ENCODE measurements around the gene TMEM135. TPM values are rescaled to one million over a fixed set of nuclear protein-coding genes. Genes with fewer than 3 reads are reported as not detected.

TMEM135 gene
- total RNA-seq, 5 donors from 2014 or later (not counting 1 experiment from before 2014, with no cell fraction given): 6.3 to 20.8 (median 12.7) TPM

DNA sequence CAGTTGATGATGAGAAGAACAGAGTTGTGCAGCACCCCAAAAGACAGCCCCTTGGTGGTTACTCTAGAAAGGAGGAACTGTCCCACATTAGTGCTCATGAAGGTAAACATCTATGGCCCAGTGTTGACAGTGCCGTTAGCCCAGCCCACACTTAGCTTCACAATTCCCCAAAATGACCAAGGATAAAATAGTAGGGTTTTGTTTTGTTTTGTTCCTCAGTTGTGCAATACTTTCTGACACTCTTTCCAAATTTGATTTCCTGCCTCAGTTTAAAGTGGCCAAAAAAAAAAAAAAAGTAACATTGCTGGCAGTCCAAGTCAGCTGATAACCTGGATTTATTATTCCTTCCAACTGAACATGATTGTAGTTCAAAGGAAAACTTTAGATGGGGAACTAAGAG, 269.4 kb downstream of the TMEM135 start:
- DNase-seq: no peak
- H3K4me3 ChIP-seq (ENCODE audit: control insufficient read depth in 1 of 2, extremely low read depth in 1 of 2, low read length in 1 of 2): no peak overlapping the region
- ATAC-seq (replicated peaks in 1 of 4): no peak
- H3K4me1 Mint-ChIP-seq: no peaks in the 10 kb centered on the region
- CTCF ChIA-PET: no interaction called here
- WGBS (ENCODE audit: insufficient coverage): no CpG with 5 or more reads among the region's 1 CpG
- POLR2A ChIA-PET: interaction anchor here in 1 of 2 donors (0.6 kb wide), 1 partner anchor 10 kb away, joined by 3 read pairs; no protein-coding TSS in a partner anchor
- no peak overlapping the region for H3K27ac Mint-ChIP-seq
- H3K27ac ChIP-seq (ENCODE audit: low read length): no peak overlapping the region
- H3K36me3 Mint-ChIP-seq: peaks cover 38% of the 10 kb centered on the region
- H3K27me3 Mint-ChIP-seq: no peaks in the 10 kb centered on the region
- no peak overlapping the region for H3K4me3 Mint-ChIP-seq
- no peaks in the 10 kb centered on the region for H3K9me3 ChIP-seq
- no peaks in the 10 kb centered on the region for H3K27me3 ChIP-seq (replicated peaks in 1 of 2; ENCODE audit: control insufficient read depth in 2 of 2, extremely low read depth in 1 of 2, insufficient read depth in 2 of 2, low read length in 1 of 2)
- no peaks in the 10 kb centered on the region for H3K9me3 Mint-ChIP-seq
- H3K36me3 ChIP-seq (ENCODE audit: control insufficient read depth in 2 of 2, extremely low read depth in 1 of 2, insufficient read depth in 1 of 2, low read length in 1 of 2): peaks cover 0 to 6% of the 10 kb centered on the region in 2 donors
- H3K4me1 ChIP-seq (ENCODE audit: control insufficient read depth in 1 of 2, extremely low read depth in 1 of 2, insufficient read depth in 2 of 2, low read length in 2 of 2): no peaks in the 10 kb centered on the region

DNA sequence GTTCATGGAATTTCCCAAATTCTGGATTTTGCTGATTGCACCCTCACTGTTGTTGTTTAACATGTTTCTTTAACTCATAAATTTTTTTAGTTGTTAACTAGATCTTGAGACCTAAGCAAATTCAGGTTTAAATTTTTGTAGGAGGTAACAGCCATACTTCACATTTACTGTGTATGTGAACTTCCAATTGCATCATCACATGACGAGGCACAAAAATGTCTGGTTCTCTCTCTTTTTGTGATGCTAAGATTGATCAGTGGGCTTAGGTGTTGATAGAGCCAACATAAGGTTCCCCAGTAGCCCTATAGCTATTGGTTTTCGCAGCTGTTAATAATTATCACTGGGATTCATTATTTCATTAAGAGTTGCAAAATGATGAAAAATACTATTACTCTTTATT, 277.5 kb downstream of the TMEM135 start:
- peaks cover 24% of the 10 kb centered on the region for H3K36me3 Mint-ChIP-seq
- ATAC-seq (replicated peaks in 1 of 4): no peak
- H3K4me1 Mint-ChIP-seq: no peaks in the 10 kb centered on the region
- ChIA-PET POLR2A (no interaction called here), CTCF (interaction anchor here in 1 of 2 donors (0.6 kb wide), 2 partner anchors 277 to 376 kb away, joined by 3 read pairs; no protein-coding TSS in a partner anchor)
- Histone ChIP-seq H3K27ac (ENCODE audit: low read length) (no peak overlapping the region), H3K4me1 (ENCODE audit: control insufficient read depth in 1 of 2, extremely low read depth in 1 of 2, insufficient read depth in 2 of 2, low read length in 2 of 2) (no peaks in the 10 kb centered on the region), H3K36me3 (ENCODE audit: control insufficient read depth in 2 of 2, extremely low read depth in 1 of 2, insufficient read depth in 1 of 2, low read length in 1 of 2) (peaks cover 0 to 3% of the 10 kb centered on the region in 2 donors), H3K4me3 (ENCODE audit: control insufficient read depth in 1 of 2, extremely low read depth in 1 of 2, low read length in 1 of 2) (no peak overlapping the region), H3K27me3 (replicated peaks in 1 of 2; ENCODE audit: control insufficient read depth in 2 of 2, extremely low read depth in 1 of 2, insufficient read depth in 2 of 2, low read length in 1 of 2) (no peaks in the 10 kb centered on the region), H3K9me3 (no peaks in the 10 kb centered on the region)
- no peak for DNase-seq
- no CpG with 5 or more reads among the region's 2 CpGs for WGBS (ENCODE audit: insufficient coverage)
- H3K9me3 Mint-ChIP-seq: no peaks in the 10 kb centered on the region
- no peak overlapping the region for H3K27ac Mint-ChIP-seq
- H3K4me3 Mint-ChIP-seq: no peak overlapping the region
- H3K27me3 Mint-ChIP-seq: no peaks in the 10 kb centered on the region

DNA sequence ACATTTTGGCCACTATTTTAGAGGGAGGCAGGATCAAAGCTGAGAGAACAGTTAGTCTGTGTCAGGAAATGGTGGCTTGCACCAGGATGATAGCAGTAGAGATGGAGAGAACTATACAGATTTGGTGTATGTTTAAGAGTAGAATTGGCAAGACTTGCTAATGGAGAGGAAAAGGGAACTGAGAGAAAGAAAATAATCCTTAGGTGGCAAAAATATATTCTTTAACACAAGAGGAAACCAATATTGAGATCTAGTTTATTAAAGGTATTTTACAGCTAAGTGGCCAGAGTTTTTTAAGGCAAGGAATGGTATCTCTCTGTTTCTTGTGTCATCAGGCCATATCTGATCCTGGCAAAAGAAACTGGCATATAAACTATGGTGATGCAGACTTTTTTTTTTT, 278.8 kb downstream of the TMEM135 start:
- DNase-seq (no peak), ATAC-seq (replicated peaks in 1 of 4) (no peak)
- Histone ChIP-seq H3K9me3 (no peaks in the 10 kb centered on the region), H3K4me3 (ENCODE audit: control insufficient read depth in 1 of 2, extremely low read depth in 1 of 2, low read length in 1 of 2) (no peak overlapping the region), H3K27me3 (replicated peaks in 1 of 2; ENCODE audit: control insufficient read depth in 2 of 2, extremely low read depth in 1 of 2, insufficient read depth in 2 of 2, low read length in 1 of 2) (no peaks in the 10 kb centered on the region), H3K36me3 (ENCODE audit: control insufficient read depth in 2 of 2, extremely low read depth in 1 of 2, insufficient read depth in 1 of 2, low read length in 1 of 2) (peaks cover 0 to 3% of the 10 kb centered on the region in 2 donors), H3K27ac (ENCODE audit: low read length) (no peak overlapping the region), H3K4me1 (ENCODE audit: control insufficient read depth in 1 of 2, extremely low read depth in 1 of 2, insufficient read depth in 2 of 2, low read length in 2 of 2) (no peaks in the 10 kb centered on the region)
- Mint-ChIP-seq H3K27me3 (no peaks in the 10 kb centered on the region), H3K36me3 (peaks cover 32% of the 10 kb centered on the region), H3K27ac (no peak overlapping the region), H3K4me1 (no peaks in the 10 kb centered on the region), H3K9me3 (no peaks in the 10 kb centered on the region), H3K4me3 (no peak overlapping the region)
- POLR2A ChIA-PET: interaction anchor here (0.6 kb wide), 3 partner anchors 10 to 134 kb away, joined by 3 to 4 read pairs (median 3); no protein-coding TSS in a partner anchor
- CTCF ChIA-PET: interaction anchor here (0.6 to 0.7 kb wide), 3 partner anchors 48 to 77 kb away, joined by 3 read pairs; no protein-coding TSS in a partner anchor

DNA sequence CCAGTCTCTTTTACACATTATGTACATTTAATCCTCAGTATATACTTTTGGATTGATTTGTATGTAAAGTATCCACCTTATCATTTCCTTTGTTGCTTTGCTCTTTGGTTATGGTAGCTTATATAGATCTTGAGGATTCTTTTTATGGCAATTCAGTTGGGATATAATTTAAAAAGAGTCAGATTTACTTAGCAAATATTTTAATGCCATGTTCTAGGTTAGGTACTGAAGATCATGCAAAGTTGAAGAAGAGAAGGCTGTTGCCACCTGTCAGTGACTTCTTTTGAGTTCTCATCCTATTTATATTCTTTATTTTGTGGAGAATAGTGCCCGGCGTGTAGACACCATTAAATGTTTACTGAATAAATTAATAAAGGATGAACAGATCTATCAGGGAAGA, 279.7 kb downstream of the TMEM135 start:
- H3K27ac Mint-ChIP-seq: no peak overlapping the region
- CTCF ChIA-PET: no interaction called here
- no CpG with 5 or more reads among the region's 2 CpGs for WGBS (ENCODE audit: insufficient coverage)

DNA sequence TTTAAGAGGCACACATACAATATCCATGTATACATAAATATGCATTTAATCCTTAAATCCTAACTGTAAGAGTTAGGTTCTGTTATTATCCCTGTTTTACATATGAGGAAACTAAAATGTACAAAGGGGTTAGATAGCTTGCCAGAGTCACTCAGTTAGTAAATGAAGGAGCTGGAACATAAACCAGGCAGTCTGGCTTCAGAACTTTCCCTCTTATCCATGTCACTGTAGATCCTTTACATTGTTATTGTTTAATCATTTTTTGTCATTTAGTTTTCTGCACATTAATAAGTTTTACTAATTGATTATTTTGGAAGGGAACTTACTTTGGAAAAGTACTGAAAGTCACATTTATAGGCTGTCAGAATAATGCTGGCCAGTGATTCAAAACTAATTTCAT, 282.4 kb downstream of the TMEM135 start:
- peaks cover 0 to 7% of the 10 kb centered on the region in 2 donors for H3K36me3 ChIP-seq (ENCODE audit: control insufficient read depth in 2 of 2, extremely low read depth in 1 of 2, insufficient read depth in 1 of 2, low read length in 1 of 2)
- ATAC-seq (replicated peaks in 1 of 4) (no peak), DNase-seq (no peak)
- no peaks in the 10 kb centered on the region for H3K4me1 ChIP-seq (ENCODE audit: control insufficient read depth in 1 of 2, extremely low read depth in 1 of 2, insufficient read depth in 2 of 2, low read length in 2 of 2)
- no peak overlapping the region for H3K4me3 Mint-ChIP-seq
- peaks cover 41% of the 10 kb centered on the region for H3K36me3 Mint-ChIP-seq
- H3K9me3 Mint-ChIP-seq: no peaks in the 10 kb centered on the region
- H3K4me1 Mint-ChIP-seq: no peaks in the 10 kb centered on the region
- CTCF ChIA-PET: no interaction called here
- H3K9me3 ChIP-seq: no peaks in the 10 kb centered on the region
- no peak overlapping the region for H3K4me3 ChIP-seq (ENCODE audit: control insufficient read depth in 1 of 2, extremely low read depth in 1 of 2, low read length in 1 of 2)
- no peak overlapping the region for H3K27ac ChIP-seq (ENCODE audit: low read length)
- no peaks in the 10 kb centered on the region for H3K27me3 Mint-ChIP-seq
- H3K27me3 ChIP-seq (replicated peaks in 1 of 2; ENCODE audit: control insufficient read depth in 2 of 2, extremely low read depth in 1 of 2, insufficient read depth in 2 of 2, low read length in 1 of 2): no peaks in the 10 kb centered on the region
- no peak overlapping the region for H3K27ac Mint-ChIP-seq
- POLR2A ChIA-PET: no interaction called here

More for the DNA sequence above, 279.7 kb downstream of the TMEM135 start:
- Mint-ChIP-seq H3K9me3 (no peaks in the 10 kb centered on the region), H3K27me3 (no peaks in the 10 kb centered on the region), H3K4me3 (no peak overlapping the region), H3K4me1 (no peaks in the 10 kb centered on the region), H3K36me3 (peaks cover 40% of the 10 kb centered on the region)
- POLR2A ChIA-PET: no interaction called here
- Histone ChIP-seq H3K4me1 (ENCODE audit: control insufficient read depth in 1 of 2, extremely low read depth in 1 of 2, insufficient read depth in 2 of 2, low read length in 2 of 2) (no peaks in the 10 kb centered on the region), H3K27ac (ENCODE audit: low read length) (no peak overlapping the region), H3K9me3 (no peaks in the 10 kb centered on the region), H3K4me3 (ENCODE audit: control insufficient read depth in 1 of 2, extremely low read depth in 1 of 2, low read length in 1 of 2) (no peak overlapping the region), H3K36me3 (ENCODE audit: control insufficient read depth in 2 of 2, extremely low read depth in 1 of 2, insufficient read depth in 1 of 2, low read length in 1 of 2) (peaks cover 0 to 7% of the 10 kb centered on the region in 2 donors), H3K27me3 (replicated peaks in 1 of 2; ENCODE audit: control insufficient read depth in 2 of 2, extremely low read depth in 1 of 2, insufficient read depth in 2 of 2, low read length in 1 of 2) (no peaks in the 10 kb centered on the region)
- ATAC-seq (replicated peaks in 1 of 4) (no peak), DNase-seq (no peak)

DNA sequence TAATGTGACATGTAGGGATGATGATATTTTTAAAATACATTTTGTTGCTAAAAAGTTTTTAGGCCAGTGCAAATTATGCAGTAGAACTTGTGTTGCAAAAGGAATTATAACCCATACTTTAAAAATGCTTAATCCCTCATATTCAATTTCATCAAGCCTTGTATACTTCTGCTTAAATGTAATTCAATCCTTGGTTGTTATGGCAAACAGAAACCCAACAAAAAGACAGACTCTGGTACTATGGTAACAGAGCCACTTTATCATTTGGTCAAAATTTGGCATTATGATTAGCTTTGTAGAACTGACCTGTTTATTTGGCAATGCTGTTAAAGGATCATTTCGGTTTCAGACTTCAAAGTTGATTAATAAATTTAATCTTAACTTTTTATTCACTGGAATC, 284.8 kb downstream of the TMEM135 start:
- Histone ChIP-seq H3K4me3 (ENCODE audit: control insufficient read depth in 1 of 2, extremely low read depth in 1 of 2, low read length in 1 of 2) (no peak overlapping the region), H3K4me1 (ENCODE audit: control insufficient read depth in 1 of 2, extremely low read depth in 1 of 2, insufficient read depth in 2 of 2, low read length in 2 of 2) (no peaks in the 10 kb centered on the region), H3K27me3 (replicated peaks in 1 of 2; ENCODE audit: control insufficient read depth in 2 of 2, extremely low read depth in 1 of 2, insufficient read depth in 2 of 2, low read length in 1 of 2) (no peaks in the 10 kb centered on the region), H3K36me3 (ENCODE audit: control insufficient read depth in 2 of 2, extremely low read depth in 1 of 2, insufficient read depth in 1 of 2, low read length in 1 of 2) (peaks cover 0 to 7% of the 10 kb centered on the region in 2 donors), H3K27ac (ENCODE audit: low read length) (no peak overlapping the region), H3K9me3 (no peaks in the 10 kb centered on the region)
- WGBS (ENCODE audit: insufficient coverage): no CpG with 5 or more reads among the region's 1 CpG
- no peak for ATAC-seq (replicated peaks in 1 of 4)
- no peak overlapping the region for H3K4me3 Mint-ChIP-seq
- DNase-seq: no peak
- H3K27me3 Mint-ChIP-seq: no peaks in the 10 kb centered on the region
- CTCF ChIA-PET: interaction anchor here in 1 of 2 donors (1.0 kb wide), 1 partner anchor 99 kb away, joined by 3 read pairs; no protein-coding TSS in a partner anchor
- H3K4me1 Mint-ChIP-seq: no peaks in the 10 kb centered on the region
- POLR2A ChIA-PET: no interaction called here
- peaks cover 57% of the 10 kb centered on the region for H3K36me3 Mint-ChIP-seq
- H3K27ac Mint-ChIP-seq: no peak overlapping the region
- no peaks in the 10 kb centered on the region for H3K9me3 Mint-ChIP-seq

DNA sequence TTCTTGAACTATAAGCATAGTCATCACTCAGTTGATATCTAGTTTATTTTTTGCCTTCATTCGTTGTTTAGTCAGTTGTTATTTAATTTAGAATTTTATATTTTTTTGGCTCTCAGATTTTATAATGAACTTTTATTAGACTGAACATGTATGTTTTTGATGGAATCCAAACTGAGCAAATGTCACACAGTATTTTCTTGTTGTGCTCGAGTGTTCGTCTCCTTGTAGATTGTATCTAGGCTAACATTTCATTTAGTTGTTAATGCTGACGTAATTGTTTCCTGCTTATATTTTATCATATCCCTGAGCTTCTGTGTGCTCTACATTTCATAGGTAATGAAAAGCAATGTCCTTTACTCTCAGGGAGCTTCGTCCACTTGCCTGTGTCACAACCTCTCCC, 286.2 kb downstream of the TMEM135 start:
- Mint-ChIP-seq H3K4me1 (no peaks in the 10 kb centered on the region), H3K4me3 (no peak overlapping the region), H3K27ac (no peak overlapping the region), H3K9me3 (no peaks in the 10 kb centered on the region), H3K27me3 (no peaks in the 10 kb centered on the region), H3K36me3 (peaks cover 54% of the 10 kb centered on the region)
- ChIA-PET CTCF (no interaction called here), POLR2A (no interaction called here)
- Histone ChIP-seq H3K9me3 (no peaks in the 10 kb centered on the region), H3K36me3 (ENCODE audit: control insufficient read depth in 2 of 2, extremely low read depth in 1 of 2, insufficient read depth in 1 of 2, low read length in 1 of 2) (peaks cover 0 to 4% of the 10 kb centered on the region in 2 donors), H3K27me3 (replicated peaks in 1 of 2; ENCODE audit: control insufficient read depth in 2 of 2, extremely low read depth in 1 of 2, insufficient read depth in 2 of 2, low read length in 1 of 2) (no peaks in the 10 kb centered on the region), H3K4me3 (ENCODE audit: control insufficient read depth in 1 of 2, extremely low read depth in 1 of 2, low read length in 1 of 2) (no peak overlapping the region), H3K4me1 (ENCODE audit: control insufficient read depth in 1 of 2, extremely low read depth in 1 of 2, insufficient read depth in 2 of 2, low read length in 2 of 2) (no peaks in the 10 kb centered on the region), H3K27ac (ENCODE audit: low read length) (no peak overlapping the region)
- DNase-seq (no peak), ATAC-seq (replicated peaks in 1 of 4) (no peak)
- 80% methylated on average over 1 of the region's 5 CpGs for WGBS (ENCODE audit: insufficient coverage)

Measured in T-cell (primary cell).